Loucy (cell line): ENCODE results near the gene HIRIP3.

ENCODE experiments used
- CTCF ChIP-seq: fragments of 200-600 bp; sonication (generic); conservative IDR thresholded peaks from 2 replicates; pipeline ENCODE4 v1.5.1; 2014; ENCODE audit warnings: mild to moderate bottlenecking, antibody characterized with exemption, low read length
- EZH2phosphoT487 ChIP-seq: fragments of 200-600 bp; IDR thresholded peaks from 2 replicates; pipeline ENCODE4 v1.6.1; 2018; ENCODE audit warnings: antibody characterized with exemption, mild to moderate bottlenecking, moderate library complexity, borderline replicate concordance

DNA sequence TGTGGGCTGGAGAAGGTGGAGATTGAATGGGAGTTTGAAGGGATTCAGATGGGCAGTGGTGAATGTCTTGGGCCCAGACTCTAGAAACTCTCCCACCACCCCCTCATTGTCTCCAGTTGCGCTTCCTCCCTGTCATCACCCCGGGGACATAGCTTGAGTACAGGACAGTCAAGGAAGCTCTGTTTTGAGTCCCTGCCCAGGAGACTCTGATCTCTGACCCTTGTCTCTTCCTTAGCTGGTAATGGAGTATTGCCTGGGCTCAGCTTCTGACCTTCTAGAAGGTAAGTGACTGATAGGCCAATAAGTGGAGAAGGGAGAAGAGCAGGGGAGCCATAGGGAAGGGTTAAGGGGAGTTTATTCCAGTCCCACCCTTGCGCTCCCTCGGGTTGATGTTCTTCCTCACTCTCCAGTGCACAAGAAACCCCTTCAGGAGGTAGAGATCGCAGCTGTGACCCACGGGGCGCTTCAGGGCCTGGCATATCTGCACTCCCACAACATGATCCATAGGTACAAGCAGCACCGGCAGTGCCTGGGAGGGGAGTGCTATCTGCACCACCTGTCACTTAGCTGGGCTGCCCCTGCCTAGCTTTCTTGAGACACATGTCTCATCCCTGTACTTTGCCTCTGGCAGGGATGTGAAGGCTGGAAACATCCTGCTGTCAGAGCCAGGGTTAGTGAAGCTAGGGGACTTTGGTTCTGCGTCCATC is 16.7 kb downstream of the HIRIP3 start:
- TF ChIP-seq CTCF (no peak), EZH2phosphoT487 (no peak)
